NCI-H1048 (cell line): ENCODE results near the gene EXD2.

Experiments
- DNase-seq: peaks from one replicate; lab custom pipeline; 2025; lab: John Stamatoyannopoulos, UW

EXD2 gene

GRCh38 chr14:69247676-69248440, 56.6 kb downstream of the EXD2 start:
- no peak for DNase-seq

DNA sequence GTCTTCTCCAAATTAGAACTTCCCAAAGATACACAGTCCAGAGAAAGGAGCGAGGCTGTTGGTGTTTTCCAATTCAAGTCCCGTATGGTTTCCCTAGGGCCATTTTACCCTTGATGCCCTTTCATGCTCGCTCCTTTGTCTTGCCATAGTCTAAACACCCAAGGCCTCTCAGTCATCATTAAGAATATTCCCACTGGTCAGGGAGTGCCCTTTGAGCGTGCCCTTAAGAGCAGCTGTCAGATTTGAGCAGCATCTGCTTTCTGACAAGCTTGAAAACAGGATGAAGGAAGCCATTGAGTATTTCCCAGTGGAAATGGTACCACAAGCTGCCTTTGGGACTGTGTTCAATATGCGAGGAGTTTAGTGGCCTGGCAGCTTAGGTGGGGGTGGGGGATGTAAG, 58.3 kb downstream of the EXD2 start:
- no peak for DNase-seq

GRCh38 chr14:69252851-69253250, 61.6 kb downstream of the EXD2 start:
- no peak for DNase-seq

GRCh38 chr14:69259168-69259526, 67.8 kb downstream of the EXD2 start:
- no peak for DNase-seq

- no peak for DNase-seq
Observed at GRCh38 chr14:69259527-69260189, 68.4 kb downstream of the EXD2 start, which contains the start of gene GALNT16. Gene GALNT16, plus strand, starts transcription at chr14:69260158. Its CDS starts 133 bp downstream, at chr14:69260291.

DNA sequence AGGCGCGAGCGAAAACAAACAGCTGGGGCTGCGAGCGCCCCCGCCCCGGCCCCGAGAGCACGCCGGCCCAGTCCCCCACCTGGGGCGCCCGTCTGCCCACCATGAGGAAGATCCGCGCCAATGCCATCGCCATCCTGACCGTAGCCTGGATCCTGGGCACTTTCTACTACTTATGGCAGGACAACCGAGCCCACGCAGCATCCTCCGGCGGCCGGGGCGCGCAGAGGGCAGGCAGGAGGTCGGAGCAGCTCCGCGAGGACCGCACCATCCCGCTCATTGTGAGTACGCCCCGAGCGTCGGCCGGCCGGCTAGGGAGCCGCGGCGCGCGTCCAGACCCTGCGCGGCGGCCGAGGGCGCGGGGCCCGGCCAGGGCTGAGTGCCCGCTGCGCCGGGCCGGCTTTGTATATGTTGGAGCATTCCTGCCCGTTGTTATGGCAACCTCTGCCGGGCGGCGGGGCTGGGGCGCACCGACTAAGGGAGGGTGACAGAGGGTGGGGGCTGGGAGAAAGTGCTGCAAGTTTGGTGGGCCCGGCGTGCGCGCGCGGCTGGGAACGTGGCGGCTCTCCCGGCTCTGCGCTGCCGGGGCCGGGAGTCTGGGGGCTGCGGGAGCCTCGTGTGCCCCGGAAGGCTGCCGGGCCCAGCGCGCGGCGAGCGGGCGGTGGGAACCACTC, 69.0 kb downstream of the EXD2 start:
- DNase-seq: no peak

DNA sequence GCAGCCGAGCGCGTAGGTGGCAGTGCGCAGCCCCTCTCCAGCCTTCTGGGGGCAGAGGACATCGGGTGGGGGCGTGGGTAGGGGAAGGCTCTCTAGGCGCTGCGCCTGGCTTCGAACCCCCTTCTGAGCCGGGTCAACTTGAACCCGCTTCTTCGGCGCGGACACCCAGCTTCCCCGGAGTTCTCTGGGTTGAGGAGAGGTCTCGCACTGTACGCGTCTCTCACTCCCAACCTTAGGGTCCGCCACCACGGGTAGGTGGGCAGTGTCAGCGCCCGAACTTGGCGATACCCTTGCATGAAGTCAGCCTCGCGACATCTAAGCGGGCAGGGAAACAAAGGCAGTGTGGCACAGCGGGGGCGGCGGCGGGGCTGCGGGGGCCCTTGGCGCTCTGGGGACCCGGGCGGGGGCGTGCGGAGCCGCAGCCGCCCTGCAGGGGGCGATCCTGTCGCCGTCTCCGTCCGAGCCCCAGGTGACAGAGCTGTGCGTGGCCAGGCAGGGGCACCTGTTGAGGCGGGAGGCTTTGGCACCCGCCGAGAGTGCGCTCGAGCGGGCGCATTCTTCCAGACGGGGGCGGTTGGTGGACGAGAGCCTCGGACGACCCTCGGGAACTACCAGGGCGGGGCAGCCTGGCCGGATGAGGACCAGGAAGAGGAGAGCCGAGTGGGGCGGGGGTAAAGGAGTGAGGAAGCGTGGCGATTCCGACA, 69.7 kb downstream of the EXD2 start:
- DNase-seq: no peak

- DNase-seq: no peak
Observed at GRCh38 chr14:69261761-69262331, 70.5 kb downstream of the EXD2 start.

- no peak for DNase-seq
Observed at GRCh38 chr14:69262516-69262915, 71.2 kb downstream of the EXD2 start.

GRCh38 chr14:69263364-69263763, 72.1 kb downstream of the EXD2 start:
- no peak for DNase-seq

DNA sequence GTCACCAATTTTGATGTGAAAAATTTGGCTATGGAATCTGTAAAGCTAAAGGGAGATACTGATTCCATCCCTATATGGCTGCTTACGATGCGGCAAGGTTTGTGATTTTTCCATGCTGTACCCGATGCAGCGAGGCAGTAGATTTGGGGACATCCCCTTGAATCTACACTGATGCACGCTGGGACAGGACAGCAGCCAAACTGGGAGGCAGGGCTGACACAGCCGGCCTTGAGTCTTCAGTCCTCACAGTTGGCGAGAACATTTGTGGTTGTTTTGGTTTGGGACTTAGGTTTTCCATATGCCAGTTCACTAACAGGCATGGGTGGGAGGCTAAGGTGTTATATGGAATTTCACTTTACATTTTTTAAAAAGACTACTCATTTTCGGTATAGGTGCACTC, 72.5 kb downstream of the EXD2 start:
- no peak for DNase-seq

DNA sequence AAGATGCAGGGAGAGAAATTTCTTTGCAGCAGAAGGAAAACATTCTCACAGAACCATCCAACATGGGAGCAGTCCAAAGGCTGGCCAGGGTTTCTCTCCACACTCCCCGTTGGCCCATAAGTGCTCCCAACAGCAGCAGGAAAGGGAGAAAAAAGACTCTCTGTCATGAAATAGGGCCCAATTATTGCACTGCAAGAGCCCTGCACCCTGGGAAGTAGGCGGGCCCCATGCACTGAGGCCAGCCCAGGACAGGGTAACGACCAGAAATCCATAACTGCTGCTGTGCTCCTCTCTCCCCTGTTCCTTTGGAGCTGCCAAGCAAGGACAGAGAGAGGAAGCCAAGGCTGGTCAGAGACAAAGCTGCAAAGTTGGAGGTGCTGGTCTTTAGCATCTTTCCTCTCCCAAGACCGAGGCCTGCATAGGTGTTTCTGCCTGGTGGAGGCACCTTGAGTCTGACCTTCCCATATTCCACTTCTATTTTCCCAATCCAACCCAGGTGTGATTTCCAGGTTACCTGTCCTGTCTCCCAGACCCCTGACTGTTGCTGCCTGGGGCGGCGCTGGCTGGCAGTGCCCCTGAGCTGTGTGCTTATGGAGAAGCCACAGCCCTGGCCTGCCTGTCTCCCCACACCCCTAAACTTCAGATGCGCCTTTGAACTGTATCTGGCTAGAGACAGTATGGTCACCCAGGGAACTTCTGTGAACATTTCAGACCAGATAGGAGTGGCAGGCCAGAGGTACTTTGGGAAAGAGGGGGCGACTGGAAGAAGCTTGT, 75.5 kb downstream of the EXD2 start:
- no peak for DNase-seq

DNA sequence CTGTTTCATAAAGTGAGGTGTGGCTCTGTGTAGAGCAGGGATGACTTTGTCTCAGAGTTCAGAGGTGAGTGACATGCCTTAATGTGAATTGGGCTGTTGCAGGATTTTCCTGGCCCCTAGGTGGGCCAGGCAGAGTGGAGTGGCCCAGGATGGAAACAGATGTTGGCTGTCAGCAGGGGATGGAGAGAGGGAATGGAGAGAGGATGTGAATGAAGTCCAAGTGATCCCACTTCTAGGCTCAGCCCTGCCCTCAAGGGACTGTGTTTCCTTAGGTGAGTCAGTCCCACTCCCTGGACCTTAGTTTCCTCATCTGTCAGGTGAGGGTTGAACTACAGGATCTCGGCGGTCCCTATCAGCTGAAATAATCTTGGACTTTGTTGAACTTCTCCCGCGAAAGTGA, 76.2 kb downstream of the EXD2 start:
- DNase-seq: no peak

- DNase-seq: no peak
Observed at GRCh38 chr14:69268223-69268622, 76.9 kb downstream of the EXD2 start.

GRCh38 chr14:69268763-69269162, 77.5 kb downstream of the EXD2 start:
- DNase-seq: no peak

GRCh38 chr14:69269381-69269780, 78.1 kb downstream of the EXD2 start:
- DNase-seq: no peak

- no peak for DNase-seq
Observed at GRCh38 chr14:69270097-69270496, 78.8 kb downstream of the EXD2 start.

- no peak for DNase-seq
Observed at GRCh38 chr14:69270795-69271708, 79.8 kb downstream of the EXD2 start.

DNA sequence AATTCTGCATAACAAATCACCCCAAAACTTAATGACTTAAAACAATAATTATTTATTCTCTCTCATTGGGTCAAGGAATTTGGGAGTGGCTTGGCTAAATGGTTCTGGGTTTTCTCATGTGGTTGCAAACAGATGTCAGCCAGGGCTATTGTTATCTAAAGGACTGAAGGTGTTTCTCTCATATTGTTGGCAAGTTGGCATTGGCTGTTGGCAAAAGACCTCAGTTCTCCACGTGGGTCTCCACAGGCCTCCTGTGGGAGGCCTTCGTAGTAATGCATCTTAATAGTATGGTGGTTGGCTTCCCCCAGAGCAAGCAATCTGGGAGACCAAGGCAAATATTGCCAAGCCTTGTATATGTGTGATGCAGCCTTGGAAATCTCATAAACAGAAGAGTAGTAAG, 83.0 kb downstream of the EXD2 start:
- no peak for DNase-seq

DNA sequence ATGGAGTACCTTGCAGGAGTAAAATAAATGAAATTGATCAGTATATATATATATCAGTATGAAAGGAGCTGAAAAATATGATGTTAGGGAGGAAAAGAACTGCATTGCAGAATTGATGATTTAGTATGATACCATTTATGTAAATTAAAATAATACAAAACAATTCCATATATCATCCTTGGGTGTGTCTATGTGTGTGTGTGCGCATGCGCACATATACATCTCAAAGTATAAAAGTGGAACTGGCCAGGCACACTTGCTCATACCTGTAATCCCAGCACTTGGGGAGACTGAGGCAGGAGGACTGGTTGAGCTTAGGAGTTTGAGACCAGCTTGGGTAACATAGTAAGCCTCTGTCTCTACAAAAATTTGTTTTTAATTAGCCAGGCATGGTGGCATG, 84.0 kb downstream of the EXD2 start:
- DNase-seq: no peak
